GM19467 (cell line): ENCODE results near the gene COL25A1.

ENCODE experiments used
- ATAC-seq: cut with Tn5 transposase; IDR thresholded peaks from one replicate; pipeline ENCODE4 v1.9.1; 2021; ENCODE audit warnings: mild to moderate bottlenecking, moderate library complexity; ENCODE audit not compliant: unreplicated experiment

The COL25A1 gene

DNA sequence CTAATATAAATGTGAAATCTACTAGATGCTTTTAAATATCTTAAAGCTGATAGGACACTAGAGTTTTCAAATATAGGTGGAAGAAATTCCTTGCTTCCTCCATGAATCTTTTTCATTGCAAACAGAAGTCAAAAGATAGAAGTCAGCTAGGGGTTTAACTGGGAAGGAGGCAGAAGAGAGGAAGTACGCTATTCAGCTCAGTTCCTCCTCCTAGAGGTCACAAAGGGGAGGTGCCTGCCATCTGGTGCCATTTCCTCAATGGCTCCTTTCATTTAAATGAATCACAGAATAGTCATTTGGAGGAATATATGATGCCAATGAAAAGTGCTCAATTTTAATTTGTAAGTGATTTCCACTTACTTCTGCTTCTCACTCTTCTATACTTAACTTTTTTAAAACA is 8.5 kb downstream of the COL25A1 start:
- ATAC-seq, result peak; percentile 94

GRCh38 chr4:109291707-109292238 is 10.7 kb downstream of the COL25A1 start:
- no peak for ATAC-seq

DNA sequence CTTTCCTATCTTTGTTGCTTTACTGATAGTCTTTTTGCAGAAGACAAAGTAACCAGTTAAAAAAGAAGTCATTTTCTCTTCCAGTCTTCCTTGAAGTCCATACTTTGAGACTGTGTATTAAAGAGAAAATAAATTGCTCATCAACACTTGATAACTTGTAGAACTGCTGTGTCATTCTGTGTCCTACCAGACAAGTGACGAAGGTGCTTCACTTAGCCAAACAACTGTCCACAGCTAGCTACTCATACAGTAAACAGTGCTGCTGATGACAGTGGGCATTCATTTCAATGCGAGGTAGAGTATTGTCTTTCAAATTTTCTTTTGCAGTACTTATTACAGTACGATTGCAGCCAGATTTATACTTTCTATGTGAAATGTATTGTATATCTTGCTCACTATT is 11.5 kb downstream of the COL25A1 start:
- no peak for ATAC-seq

DNA sequence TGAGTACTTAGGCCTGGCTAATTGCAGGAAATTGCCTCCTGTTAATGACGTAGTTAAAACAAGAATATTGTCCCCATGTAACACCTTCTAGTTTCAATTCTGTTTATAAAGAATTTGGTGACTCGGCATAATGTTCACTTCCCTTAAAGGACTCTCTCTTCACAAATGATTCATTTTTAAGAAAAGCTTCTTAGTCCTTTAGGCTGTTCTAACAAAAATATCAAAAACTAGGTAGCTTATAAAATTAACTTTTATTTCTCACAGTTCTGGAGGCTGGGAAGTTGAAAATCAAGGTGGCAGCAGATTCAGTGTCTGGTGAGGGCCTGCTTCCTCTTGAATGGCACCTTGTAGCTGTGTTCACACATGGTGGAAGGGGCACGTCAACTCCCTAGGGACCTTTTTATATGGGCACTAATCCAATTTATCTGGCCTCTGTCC is 23.8 kb downstream of the COL25A1 start:
- ATAC-seq, result peak; percentile 91

- ATAC-seq, result peak; percentile 56
Measured at GRCh38 chr4:109276482-109277095, 25.9 kb downstream of the COL25A1 start.

DNA sequence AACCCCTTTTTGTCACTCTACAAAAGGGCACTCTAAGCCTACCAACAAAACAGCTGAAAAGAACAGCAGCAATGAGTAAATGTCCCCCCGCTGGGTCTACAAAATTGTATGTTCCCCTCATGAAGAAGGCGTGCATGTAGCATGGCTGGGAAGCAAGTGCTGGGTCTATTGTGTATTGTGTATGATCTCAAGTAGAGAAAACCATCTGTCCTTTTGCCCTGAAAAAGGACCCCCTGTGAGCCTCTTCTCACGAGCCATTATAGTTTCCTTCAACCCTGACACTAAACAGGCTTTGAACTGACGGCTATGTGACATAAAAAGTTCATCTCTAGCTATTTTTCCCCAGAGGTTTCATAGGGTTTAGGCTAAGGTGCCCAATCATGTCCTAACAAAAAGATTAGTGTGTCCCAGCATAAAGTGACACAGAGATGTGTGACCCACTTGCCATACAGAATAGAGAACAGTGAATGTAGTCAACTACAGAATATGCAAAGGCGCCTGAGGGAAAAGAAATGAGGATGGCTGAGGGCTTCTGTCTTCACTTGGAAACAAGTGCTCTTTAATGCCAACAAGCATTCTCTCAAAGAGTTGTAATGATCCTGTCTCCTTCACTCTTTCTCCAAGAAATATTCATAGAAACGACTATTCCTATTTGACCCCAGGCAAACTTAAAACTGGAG is 27.3 kb downstream of the COL25A1 start:
- no peak for ATAC-seq

DNA sequence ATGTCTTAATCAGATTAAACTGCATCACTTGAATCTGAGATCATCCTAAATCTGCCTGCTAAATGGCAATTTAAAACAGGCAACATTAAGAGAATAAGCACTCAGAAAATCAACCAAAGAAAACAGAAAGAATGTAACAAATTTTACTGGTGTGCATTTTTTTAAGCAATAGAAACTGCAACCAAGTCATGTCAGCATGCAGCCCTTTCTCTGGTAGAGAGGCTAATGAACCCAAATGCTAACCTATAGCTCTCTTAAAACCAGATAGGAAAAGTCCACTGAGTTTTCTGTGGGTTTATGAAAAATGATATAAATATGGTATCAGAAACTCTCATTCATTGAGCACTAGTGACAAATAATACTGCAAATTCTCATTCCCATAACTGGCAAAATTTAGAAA is 35.6 kb downstream of the COL25A1 start:
- no peak for ATAC-seq

GRCh38 chr4:109266236-109266635 is 36.2 kb downstream of the COL25A1 start:
- no peak for ATAC-seq

DNA sequence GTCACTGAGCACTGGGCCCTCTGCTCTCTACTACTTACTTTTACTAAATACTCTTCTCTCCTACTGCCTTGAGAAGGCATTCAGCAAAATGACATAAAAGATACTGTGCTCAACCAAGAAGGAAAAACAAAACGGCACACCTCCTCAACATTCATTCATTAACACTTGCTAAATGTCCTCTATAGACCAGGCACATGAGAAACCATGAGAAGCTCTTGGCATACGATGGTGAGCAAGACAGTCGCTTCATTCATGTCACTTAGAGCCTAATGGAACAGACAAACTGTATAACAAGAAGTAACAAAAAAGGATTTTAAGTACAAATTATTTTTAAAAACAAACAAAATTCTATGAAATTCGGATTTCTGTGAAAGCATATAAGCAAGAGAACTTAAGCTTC is 38.7 kb downstream of the COL25A1 start:
- ATAC-seq, result no peak

DNA sequence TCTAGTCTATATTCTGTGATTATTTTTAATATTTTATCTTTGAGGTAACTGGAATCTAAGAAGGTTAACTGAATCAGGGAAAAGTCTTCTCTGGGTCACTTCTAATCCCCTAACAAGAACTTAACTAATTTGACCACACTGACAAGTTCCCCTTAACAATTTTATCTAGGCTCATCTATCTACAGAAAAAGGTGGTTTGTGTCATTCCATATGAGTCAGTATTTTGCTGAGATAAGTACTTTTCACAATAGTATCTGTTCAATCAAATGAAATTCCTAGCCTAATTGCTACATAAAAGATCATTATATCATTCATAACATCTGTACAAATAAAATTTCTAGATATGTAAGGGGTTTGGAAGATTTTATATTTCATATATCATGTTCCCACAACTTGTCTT is 45.6 kb downstream of the COL25A1 start:
- no peak for ATAC-seq

- ATAC-seq, result no peak
Measured at GRCh38 chr4:109254845-109255244, 47.6 kb downstream of the COL25A1 start.

DNA sequence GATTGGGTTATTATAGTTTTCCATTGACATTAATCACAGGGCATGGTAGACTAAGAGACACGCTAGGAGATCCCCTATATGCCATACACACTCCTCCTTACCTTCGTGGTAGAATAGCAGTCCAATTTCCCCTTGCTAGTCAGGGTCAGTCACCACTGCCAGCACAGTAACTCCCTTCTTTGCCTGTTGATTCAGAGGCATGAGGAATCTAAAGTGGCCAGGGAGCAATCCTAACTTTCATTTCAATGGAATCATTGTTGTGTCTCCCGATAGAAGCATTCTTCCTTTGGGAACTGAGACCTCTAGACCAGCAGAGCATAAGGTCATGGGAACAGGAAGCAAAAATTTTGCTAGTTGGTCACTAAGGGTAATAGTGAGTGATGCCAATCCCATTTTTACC is 51.1 kb downstream of the COL25A1 start:
- no peak for ATAC-seq

- no peak for ATAC-seq
Measured at GRCh38 chr4:109248322-109248900, 54.0 kb downstream of the COL25A1 start.

DNA sequence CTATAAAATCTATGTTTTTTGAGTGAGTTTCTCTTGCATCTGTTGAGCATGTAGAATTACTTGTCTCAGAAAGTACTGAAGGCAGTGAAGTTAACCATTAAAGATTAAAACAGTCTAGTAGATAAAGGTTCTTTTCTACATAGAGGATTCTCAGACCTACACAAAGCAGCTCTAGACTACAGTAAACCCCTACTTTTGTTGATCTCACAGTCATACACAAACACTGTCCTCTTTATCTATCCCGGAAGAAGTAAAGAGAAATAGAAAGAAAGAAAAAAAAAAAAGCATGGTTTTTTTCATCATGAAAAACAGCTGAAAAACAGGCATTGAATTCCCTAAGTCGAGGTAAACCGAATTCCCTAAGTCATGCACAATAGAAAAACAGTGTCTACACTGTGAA is 58.6 kb downstream of the COL25A1 start:
- no peak for ATAC-seq

DNA sequence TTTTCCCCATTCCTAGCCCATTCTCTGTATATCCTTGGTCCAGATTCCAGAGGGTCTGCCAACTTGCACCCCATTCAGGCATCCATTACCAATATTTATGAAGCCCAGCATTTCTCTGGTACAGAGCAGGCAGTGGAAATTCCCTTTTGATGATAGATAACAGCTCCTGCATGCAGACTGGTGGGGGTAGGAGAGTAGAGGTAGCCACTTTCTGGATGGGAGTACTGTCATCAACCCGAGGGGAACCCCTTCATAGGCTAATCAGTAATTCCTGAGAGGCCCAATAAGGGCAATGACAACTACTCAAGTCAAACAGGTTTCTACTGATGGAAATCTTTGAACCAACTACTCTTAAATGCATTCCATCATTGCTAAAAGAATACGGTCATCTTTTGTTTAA is 63.7 kb downstream of the COL25A1 start:
- ATAC-seq, result no peak

DNA sequence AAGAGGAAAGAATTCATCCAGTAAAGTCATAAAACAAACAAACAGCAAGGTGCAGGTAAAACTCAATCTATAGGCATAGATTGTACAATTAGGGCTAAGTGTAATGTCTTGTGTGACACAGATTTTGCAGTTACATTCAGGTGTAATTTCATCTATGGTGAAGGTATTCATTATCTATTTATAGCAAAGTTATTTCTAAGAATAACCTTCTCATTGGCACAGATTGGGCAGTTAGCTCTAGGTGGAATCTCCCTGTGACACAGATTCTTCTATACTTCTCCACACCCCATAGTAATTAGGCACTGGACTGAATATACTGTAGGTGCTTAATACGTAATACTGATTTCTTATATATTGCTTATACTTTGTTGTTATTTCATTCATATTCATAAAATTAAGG is 66.8 kb downstream of the COL25A1 start:
- no peak for ATAC-seq

DNA sequence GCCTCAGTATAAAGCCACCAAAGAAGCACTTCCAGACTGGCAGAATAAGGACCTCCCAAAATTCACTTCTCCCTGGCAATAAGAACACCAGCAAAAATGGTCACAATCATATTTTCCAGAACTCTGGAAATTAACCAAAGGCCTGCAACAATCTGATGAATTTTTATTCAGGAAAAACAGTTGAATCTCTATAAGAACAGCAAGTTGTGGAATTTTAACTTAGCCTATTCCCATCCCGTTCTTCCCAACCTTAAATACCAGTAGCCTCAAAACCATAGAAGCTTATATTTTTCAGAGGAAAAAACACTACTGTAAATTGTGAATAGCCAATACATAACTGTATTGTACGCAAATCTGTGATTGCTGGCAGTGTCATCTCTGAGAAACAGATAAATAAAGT is 67.9 kb downstream of the COL25A1 start:
- no peak for ATAC-seq

DNA sequence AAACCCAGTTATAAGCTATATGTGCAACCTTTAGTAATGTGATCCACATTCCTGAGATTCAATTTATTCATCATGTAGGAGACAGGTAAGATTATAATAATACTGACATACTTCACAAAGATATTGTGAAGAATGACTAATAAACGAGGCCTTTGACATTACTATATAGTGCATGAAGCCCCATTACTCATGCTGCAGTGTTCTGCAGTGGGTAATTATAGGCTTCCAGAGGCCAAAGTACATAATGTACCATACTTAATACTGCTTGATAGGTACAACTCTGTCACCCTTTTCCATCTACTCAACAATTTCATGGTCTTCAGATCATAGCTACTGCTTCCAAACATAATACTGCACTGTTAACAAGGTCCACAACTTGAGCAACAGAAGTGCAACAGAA is 68.9 kb downstream of the COL25A1 start:
- no peak for ATAC-seq

- ATAC-seq, result no peak
Measured at GRCh38 chr4:109232681-109233080, 69.8 kb downstream of the COL25A1 start.

- ATAC-seq, result no peak
Measured at GRCh38 chr4:109231331-109231730, 71.1 kb downstream of the COL25A1 start.

DNA sequence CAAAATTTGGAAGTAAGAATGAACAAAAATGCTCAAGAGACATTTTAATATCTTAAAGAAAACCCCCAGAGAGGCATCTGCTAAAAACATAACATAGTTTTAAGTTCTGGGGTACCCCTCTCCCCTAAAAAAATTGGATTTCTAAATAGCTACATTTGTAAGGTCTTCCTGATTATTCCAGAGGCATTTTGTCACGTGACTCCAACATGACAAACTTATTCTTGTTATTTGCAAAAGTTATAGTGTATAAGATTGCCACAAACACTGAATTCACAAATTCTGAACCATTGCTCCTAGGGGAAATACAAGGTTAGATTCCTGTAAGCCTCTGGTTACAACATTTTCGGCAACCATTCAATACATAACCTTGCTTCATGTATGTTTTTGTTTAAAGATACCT is 73.4 kb downstream of the COL25A1 start:
- ATAC-seq, result no peak

- ATAC-seq, result no peak
Measured at GRCh38 chr4:109218288-109218687, 84.2 kb downstream of the COL25A1 start.
